HG03066 (cell line): ENCODE results near the gene CTSD.

Experiments
- ATAC-seq: cut with Tn5 transposase; IDR thresholded peaks from one replicate; pipeline ENCODE4 v1.9.1; 2021; ENCODE audit warnings: low read depth; ENCODE audit not compliant: unreplicated experiment

Gene CTSD

DNA sequence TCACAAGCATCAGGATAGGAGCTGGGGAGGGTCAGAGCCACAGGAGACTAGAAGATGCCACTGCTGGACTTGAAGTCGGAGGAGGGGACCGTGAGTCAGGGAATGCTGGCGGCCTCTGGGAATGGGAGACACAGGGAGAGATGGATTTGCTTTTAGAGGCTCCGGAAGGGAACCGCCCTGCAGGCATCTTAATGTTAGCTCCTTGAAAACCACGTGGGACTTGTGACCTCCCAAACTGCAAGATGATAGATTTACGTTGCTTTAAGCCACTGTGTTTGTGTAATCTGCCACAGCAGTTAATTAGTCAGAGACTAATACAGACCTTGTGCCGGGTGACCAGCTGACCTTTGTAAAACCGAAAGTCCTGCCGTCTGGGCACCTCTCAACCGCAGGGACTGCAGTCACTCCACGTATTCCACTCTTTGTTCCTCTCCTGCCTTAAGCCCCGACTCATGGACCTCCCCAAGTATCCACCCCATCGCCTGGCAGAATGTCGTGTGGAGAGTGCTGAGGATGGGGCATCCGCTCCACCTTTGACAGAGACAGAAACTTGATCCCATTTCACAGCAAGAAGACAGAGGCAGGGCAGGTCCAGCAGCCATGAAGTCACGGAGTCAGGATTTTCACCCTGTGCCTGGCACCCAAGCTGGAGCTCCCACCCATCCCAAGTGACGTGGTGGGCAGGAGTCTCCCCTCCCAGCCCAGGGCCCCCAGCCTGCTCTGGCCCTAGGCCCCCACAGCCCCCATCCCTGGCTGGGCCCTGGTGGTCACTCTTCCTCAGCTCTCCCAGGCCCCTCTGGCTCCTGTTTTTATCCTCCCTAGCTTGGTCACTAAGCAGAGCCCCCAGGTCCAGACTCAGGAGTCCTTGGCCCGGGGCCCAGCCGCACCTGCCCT lies 19.4 kb upstream of the CTSD start:
- ATAC-seq, result no peak

DNA sequence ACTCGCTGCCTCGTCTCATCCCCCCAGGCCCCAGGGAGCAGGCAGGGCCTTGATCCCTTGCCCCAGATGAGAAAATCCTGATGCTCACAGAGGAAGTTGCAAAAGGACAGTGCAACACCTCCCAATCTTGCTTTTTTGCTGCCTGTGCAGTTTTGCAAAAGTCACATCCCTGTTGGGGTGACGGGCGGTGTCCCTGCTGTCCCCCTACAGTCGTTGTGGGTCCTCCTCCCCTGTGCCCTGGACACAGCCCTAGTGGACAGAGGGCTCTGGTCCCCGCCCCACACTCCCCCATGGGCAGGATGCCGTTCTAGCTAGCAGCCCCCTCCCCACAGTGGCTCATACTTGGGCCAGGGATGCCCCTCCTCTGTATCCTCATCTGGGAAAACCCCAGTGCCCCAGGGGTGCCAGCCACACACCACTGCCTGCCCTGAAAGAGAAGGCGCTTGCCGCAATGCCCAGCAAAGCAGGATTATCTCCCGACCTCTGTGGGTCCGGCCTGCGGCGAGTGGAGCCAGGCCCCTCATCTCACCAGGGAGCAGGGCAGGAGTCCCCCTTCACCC lies 18.4 kb upstream of the CTSD start:
- ATAC-seq, result no peak

DNA sequence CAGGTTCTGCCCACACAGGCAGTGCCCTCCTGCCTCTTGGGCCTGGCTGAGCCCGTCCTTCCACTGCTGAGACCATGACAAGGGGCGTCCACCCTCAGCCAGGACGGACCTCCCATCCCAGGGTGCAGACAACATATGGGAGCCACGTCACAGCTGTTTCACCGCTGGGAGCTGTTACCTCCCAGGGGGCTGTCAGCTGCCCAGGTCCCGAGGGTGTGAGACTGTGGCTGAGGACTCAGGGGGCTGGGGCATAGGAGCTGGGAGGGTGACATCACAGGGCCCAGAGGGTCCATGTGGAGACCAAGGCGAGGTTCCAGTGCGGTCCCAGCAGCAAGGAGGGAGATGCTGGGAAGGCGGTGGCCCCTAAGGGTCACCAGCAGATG lies 17.9 kb upstream of the CTSD start:
- ATAC-seq, result no peak

DNA sequence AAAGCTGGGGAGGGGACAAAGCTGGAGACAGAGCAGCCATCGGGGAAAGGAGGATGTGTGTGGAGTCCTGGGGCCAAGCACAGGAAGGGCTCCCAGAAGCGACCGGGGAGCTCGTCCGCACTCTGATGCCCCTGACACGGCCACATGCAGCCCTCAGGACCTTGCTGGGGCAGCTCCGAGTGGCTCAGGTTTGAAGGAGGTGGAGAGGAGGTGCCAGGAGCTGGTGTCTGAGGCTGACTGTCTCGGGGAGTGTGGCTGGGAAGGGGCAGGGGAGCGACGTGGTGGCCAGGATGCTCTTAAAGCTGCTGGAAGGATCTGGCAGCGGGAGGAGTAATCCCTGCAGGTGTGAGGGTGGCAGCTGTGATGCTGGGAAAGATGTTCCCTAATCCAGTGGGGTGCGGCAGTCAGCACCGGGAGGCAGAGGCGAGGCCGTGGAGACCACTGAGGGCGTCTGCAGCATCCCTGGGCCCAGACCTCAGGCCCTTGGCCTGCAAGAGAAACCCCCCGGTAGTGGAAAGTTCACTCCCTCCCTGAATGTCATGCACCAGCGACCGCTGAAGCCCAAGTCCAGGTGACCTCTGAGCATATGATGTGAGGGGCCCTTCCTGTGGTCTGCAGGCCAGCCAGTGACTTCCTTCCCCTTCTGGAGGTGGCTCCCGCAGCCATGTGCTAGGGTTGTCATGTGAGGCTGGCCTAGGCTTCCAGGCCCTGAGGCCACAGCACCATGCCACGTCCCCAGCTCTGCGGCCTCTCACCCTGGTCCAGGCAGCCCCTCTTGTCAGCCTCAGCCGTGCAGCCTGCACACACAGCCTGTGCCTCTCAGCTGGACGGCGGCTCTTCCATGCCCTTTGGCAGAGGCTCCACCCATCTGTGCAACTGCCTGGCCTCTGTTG lies 17.2 kb upstream of the CTSD start:
- no peak for ATAC-seq

DNA sequence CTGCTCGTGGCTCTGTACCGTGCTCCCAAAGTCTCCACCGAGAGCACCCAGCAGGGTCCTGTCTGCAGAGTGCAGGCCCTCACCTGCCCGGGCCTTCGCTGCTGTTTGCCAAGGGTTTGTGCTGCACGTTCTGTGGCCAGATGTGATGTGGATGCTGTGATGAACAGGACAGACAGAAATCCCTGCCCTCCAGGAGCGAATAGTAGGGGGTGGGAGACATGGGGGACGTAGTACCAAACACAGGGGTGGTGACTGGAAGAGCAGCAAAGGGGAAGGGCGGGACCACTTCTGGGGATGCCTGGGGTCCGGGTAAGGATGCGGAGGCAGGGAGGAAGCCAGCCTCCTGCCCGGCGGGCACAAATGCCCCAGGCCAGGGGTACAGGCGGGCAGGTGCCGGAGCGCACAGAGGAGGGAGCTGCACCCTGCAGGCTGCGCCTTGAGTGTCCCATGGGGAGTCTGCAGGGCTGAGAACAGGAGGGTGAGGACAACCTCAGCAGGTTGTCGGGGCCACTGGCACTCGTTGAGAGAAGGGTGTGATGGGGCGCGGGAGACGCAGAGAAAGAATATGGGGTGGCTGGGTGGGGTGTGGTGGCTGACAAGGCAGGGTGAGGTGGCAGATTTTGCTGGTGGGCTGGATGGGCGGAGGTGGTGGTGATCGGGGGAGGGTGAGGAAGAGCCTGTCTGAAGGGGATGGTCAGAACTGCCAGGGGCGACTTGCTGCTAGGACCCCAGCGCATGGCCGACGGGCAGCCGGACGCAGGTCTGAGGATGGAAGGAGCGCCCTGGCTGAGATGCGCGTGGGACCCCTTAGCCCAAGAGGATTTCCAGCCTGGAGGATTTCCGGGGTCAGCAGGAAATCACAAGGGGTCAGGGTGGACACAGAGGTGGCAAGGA lies 16.3 kb upstream of the CTSD start:
- ATAC-seq, result no peak

DNA sequence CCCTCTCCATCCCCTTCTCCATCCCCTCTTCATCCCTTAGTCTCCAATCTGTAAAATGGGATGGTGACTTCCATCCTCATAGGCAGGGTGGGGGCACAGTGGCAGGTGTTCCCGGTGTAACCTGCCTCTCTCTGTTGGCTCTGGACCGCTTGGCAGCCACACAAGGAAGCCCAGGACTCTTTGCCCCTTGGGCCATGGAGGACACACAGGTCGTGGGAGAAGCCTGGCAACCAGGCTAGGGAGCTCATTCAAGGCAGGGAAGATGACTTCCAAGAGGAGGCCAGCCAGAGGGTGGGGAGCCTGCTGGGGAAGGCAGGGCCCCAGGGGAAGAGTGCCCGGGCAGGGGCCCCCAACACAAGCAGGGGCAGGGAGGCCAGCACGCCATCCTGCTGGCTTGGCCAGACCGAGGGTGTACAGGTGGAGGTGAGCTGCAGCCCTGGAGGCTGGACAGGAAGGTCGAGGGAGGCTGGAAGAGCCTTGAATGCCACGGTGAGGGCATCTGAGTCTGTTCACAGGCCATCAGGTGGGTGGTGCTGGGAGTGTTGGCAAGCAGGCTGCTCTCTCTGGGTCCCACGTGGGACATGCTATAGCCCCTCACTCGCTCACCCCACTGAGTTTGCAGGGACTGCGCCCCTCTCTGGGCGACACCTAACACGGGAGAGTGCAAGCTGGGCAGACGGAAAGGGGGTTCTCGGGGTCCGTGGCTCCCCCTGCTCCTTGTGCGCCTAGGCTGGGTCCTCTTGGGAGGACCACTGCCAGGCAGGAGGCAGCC lies 15.5 kb upstream of the CTSD start:
- ATAC-seq, result no peak

DNA sequence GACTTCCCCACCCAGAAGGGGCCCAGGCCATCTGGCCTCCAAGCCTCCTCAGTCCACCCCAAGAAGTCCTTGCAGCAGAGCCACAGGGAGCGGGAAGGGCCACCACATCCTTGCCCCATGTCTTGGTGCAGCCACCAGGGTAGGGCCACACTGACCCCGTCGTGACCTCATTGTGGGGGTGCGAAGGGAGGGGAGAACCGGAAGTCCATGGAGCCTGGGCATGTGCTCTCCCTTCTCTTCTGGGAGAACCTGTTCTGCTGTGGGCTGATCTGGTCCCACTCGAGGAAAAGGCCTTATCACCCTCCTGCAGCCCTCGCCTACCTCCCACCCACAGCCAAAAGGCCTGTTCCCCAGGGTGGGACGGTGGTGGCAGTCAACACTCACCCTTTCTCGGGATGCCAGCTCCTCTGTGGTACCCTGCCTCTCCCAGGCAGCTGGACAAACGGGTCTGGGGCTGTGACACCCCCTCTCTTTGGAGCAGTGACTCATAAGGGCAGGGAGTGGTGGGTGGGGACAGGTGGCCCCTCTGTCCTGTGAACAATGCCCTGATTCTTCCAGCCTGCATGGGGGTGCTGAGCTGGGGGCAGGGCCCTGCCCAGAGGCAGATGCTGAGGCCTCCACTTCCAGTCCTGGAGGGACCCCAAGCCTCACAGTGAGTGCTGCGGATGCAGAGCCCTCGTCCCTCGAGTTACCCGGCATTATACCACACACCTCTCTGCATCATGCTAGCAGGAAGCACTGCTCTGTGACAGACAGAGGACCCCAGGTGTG lies 14.6 kb upstream of the CTSD start:
- ATAC-seq, result no peak

DNA sequence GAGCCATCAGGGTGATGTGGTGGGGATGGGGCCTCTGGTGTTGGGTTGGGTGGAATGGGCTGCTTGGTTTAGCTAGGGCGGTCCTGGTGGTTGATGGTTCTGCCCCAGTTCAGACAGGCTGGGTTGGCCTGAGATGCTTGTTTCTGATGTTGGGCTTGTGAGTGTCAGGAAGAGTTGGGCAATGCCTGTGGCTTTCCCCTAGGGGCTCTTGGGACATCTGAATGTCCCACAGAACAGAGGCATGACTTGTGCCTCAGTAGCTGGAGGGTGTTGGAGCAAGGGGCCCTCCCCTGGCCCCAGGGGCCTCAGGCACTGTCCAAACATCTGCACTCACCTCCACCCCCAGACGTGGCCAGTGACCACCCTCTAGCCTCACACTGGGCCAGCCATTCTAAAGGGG lies 14.0 kb upstream of the CTSD start:
- ATAC-seq, result no peak

DNA sequence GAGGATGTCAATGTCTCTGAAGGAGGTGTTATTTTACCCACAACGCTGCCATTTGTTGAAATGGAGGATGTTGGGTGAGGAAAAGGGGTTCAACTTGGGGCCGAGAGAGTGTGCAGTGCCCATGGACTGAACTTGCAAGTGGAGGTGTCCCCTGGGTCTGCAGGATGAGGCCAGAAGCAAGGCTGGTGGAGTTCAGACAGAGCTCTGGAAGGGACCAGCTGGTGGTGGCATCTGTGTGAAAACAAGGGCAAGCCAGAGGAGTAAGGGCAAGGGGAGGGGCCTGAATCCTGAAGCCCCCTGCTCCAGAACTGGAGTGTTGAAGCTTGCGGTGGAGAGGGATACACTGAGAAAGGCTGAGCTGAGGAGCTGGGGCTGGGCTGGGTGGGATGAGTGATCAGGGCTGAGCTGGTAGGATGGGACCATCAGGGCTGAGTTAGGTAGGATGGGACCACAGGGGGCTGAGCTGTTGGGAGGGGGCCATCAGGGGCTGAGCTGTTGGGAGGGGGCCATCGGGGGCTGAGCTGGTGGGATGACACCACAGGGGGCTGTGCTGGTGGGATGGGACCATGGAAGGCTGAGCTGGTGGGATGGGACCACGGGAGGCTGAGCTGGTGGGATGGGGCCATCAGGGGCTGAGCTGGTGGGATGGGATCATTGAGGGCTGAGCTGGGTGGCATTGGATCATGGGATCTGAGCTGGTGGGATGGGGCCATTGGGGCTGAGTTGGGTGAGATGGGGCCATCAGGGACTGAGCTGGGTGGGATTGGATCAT lies 13.4 kb upstream of the CTSD start:
- no peak for ATAC-seq

DNA sequence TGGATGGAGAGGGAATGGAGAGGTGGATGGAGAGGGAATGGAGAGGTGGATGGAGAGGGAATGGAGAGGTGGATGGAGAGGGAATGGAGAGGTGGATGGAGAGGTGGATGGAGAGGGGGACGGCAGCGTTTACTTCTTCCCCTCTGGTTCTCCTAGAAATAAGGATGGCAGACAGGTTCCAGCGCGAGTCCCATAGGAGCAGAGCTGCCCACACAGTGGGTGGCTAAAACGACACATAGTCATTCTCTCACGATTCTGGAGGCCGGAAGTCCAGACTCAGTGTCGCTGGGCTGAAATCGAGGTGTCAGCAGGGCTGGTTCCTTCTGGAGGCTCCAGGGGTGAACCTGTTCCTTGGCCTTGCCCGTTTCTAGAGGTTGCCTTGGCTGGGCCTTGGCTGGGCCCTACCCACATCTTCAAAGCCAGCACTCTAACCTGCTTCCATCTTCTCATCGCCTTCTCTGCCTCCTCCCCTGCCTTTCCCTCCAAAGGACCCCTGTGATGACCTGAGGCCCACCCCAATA lies 12.7 kb upstream of the CTSD start:
- ATAC-seq, result no peak

DNA sequence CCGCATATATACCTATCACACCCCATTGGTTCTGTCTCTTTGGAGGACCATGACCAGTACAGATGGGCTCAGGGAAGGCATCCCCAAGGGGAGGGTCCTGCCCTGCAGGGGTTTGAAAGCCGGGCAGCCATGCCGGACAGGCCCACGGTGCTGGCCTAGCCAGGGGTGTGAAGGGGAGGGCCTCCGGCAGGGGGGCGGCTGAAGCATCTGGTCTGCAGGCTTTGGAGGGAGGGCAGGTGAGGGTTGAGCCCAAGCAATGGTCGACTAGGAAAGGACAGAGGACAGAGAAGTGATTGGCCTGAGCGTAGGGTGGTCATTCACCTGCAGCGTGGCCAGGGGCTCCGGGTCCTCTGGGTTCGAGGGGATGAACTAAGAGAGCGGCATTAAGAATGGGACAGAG lies 11.2 kb upstream of the CTSD start:
- no peak for ATAC-seq

DNA sequence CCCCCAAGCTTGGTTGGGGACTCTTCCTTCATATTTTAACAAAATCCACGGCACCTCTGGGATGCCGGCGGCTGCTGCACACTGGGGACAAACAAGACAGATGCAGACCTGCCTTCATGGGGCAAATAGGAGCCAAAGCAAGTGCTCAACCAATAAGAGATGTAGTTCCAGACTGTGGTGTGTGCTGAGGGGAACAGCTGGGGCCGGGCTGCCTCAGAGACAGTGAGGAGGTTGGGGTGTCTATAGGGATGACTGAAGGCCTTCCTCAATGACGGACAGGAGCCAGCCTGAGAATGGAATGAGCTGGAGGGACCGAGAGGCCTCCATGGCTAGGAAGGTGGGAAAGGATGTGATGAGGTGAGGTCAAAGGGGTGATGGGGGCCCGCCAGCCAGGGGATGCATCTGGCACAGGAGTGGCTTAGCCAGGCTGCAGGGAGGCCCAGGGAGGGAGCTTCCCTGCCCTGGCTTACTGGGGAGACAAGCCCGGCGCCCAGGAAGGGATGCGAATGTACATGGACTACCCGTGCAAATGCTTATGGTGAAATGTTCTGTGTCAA lies 10.3 kb upstream of the CTSD start:
- ATAC-seq, result no peak

DNA sequence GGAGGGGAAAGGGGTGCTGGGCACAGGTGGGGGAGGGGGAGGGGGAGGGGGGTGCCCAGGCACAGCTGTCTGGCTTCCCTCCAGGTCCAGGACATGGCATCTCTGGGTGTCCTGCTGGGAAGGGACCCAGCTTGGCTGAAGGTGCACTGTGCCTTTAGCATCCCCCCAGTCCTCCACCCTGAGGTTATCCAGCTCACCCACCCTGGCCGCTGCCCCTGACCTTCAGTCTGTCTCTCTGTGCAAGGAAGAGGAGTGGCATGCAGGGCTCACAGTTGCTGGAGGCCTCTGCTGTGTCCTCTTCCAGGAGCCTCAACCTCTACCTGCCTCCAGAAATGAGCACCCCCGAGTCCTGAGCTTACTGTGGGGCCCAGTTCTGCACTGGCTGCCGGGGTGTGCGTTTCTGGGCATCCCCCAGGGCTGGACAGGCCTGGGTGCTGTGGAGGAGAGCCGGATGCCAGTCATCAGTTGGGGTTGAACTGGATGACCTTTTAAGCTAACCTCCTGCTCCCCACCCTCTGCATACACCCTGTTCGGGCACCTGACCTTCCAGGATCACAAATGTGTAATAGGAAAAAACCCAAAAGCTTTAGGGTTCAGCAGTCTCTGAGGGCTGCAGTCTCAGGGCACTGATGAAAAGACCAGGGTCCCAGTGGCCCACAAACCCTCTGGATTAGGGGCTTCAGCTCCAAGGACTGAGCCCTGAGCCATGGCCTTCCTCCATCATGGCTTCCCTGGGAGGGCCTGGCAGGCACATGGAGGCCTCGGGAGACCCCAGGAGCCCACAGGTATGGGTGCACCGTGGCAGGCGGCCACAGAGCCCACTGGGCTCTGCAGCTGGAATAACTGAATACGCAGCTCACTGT lies 9.6 kb upstream of the CTSD start:
- no peak for ATAC-seq

DNA sequence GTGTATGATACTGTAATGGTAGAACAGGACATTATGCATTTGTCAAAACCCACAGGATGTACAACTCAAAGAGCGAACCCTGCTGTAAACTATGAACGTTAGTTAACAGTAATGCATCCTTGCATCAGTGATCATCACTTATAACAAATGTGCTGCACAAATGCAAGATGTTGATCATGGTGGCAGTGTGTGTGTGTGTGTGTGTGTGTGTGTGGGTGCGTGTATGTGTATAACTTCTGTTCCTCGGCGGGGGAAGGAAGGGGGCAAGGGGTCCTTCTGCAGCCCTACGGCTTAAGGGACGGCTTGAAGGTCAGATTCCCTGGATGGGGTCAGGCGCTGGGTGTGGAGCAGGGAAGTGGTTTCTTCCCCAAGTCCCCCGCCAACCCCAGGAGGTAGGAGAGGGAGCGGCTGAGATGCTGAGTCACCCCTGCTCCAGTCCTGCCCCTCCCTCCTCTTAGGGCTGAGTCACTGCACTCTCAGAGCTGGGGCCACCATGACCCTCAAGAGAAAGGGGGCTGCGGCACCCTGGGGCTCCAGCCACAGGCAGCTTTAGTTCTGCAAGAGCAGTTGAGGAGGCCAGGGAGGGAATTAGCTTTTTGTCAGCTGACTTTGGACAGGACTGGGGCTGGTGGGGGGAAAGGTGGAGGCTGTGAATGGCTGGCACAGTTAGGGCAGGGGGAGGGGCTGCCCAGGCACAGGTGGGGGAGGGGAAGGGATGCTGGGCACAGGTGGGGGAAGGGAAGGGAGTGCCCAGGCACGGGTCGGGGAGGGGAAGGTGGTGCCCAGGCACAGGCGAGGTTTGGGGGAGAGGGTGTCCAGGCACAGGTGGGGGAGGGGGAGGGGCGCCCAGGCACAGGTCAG lies 8.8 kb upstream of the CTSD start:
- ATAC-seq, result no peak

DNA sequence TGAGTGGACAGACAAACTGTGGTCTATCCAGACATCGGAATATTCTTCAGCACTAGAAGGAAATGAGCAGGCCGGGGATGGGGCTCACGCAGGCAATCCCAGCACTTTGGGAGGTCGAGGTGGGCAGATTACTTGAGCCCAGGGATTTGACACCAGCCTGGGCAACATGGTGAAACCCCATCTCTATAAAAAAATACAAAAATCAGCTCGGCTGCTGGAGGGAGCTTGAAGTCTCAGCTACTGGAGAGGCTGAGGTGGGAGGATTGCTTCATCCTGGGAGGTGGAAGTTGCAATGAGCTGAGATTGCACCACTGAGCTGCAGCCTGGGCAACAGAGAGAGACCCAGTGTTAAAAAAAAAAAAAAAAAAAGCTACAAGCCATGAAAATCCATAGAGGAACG lies 8.0 kb upstream of the CTSD start:
- no peak for ATAC-seq

DNA sequence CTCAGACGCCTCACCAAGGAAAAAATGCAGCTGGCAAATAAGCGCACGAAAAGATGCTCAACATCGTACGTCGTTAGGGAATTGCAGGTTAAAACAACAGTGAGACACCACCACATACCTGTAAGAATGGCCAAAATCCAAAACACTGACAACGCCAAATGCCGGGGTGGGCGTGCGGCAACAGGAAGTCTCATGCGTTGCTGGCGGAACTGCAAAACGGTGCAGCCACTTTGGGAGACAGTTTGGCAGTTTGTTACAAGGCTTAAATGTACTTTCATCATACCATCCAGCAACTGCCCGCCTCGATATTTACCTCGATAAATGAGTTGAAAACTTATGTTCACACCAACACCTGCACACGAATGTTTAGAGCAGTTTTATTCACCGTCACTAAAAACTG lies 7.5 kb upstream of the CTSD start:
- no peak for ATAC-seq
